ENCODE data around the gene COL27A1. TPM values are rescaled to one million over a fixed set of nuclear protein-coding genes. Genes with fewer than 3 reads are reported as not detected.

Gene COL27A1
- total and polyA plus RNA-seq, 9 of the 15 experiments (the other 6 are each of a cell fraction or from before 2014, with no cell fraction given), result 0.07 TPM; not detected in 8

DNA sequence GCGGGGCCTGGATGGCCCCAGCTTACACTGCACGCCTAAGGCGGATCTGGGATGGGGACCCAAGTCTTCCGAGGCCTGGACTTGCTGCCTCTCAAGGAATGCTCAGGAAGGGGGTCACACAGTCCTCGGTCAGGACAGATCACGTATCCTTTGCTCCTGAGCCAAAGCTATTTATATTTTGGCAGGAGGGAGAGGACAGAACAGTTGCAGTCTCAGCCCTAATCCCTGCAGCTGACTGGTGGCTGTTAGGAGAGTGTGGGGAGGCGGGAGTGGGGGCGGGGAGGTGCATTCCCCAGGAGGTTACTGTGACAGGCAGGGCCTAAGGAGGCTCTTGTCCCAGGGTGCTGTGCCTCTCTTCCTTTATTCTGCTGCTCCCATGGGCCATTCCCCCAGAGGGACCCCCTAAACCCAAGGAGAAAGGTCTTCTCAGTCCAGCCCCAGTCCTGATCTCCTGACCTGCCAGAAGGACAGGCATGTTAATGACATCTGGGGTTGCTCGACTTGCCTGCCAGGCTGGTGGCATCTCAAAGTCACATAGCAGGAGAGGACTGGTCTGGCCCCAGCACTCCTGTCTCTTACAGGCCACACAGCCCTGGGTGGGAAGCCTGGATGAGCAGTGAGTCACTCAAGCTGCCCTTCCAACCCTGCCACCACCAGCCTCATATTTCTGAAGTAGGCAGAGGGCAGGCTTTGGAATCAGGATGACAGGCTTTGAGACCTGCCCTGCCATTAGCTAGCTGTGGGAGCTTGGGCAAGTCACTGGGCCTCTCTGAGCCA lies 51.9 kb downstream of the COL27A1 start:
- BruUV-seq (replicated peaks), result no TSS peak
- Histone ChIP-seq H4K20me1 (replicated peaks; ENCODE audit: control insufficient read depth, insufficient read depth, low read length) (peaks cover 5% of the 10 kb centered on the region; the same call in 1 of the 2 replicates), H3K36me3 (ENCODE audit: control insufficient read depth, insufficient read depth, low read length) (no peaks in the 10 kb centered on the region), H3K27ac (ENCODE audit: extremely low read depth, low read depth, low read length) (no peak overlapping the region), H3K9me1 (ENCODE audit: control insufficient read depth, insufficient read depth, low read length) (no peaks in the 10 kb centered on the region), H3K4me2 (ENCODE audit: insufficient read depth, low read length) (no peak overlapping the region), H3K4me1 (replicated peaks in 1 of 2; ENCODE audit: control insufficient read depth in 2 of 2, insufficient read depth in 2 of 2, low read length in 2 of 2) (no peaks in the 10 kb centered on the region), H3K9ac (ENCODE audit: insufficient read depth in 1 of 2, low read depth in 2 of 2, low read length in 2 of 2) (no peak overlapping the region), H3K79me2 (ENCODE audit: control insufficient read depth, insufficient read depth, low read length) (no peaks in the 10 kb centered on the region), H2AFZ (ENCODE audit: low read depth, low read length) (no peak overlapping the region), H3K4me3 (no peak overlapping the region), H3K27me3 (ENCODE audit: control insufficient read depth in 2 of 2, insufficient read depth in 2 of 2, low read length in 2 of 2) (peaks cover 6 to 51% of the 10 kb centered on the region in 2 experiments; a peak in 3 of 5 replicates), H3K9me3 (replicated peaks; ENCODE audit: control insufficient read depth, insufficient read depth, low read depth, low read length) (no peaks in the 10 kb centered on the region)
- no peak for DNase-seq (ENCODE audit: extremely low read depth in 1 of 4, low spot score in 3 of 4)
- 1% methylated on average over 9 of the region's 9 CpGs for WGBS (ENCODE audit: insufficient coverage, low coverage, missing lambda C conversion rate)
- FAIRE-seq, result no peak
- CTCF ChIA-PET (ENCODE audit: low intra/inter-chr PET ratio), result no interaction called here
- POLR2A ChIA-PET, result interaction anchor here (0.7 kb wide), 1 partner anchor 20 kb away, joined by 3 read pairs; no protein-coding TSS in a partner anchor
- intact Hi-C loops (cut with micrococcal nuclease) (no loop called here), in situ Hi-C loops (cut with MboI) (no loop called here)
- TF ChIP-seq CREBBP (IDR thresholded peaks at IDR 0.05; ENCODE audit: low read depth, low read length) (no peak), RFX7 (CRISPR knock-in tag; IDR thresholded peaks at IDR 0.05) (no peak)
- ATAC-seq, result peak; percentile 56

DNA sequence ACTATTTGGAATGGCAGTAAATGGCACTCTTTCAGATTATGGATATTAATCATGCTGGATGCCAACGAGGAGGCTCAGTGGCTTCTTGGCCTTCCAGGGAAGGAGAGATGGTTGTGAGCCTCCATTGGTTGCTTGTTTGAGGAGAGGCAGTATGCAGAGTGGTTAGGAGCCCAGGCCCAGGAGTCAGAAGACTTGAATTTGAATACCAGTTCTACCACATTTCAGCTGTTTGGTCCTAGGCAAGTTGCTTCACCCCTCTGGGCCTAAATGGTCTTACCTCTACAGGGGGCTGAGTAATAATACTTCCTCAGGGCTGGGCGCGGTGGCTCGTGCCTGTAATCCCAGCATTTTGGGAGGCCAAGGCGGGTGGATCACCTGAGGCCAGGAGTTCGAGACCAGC lies 52.5 kb downstream of the COL27A1 start:
- H3K9ac ChIP-seq (ENCODE audit: insufficient read depth in 1 of 2, low read depth in 2 of 2, low read length in 2 of 2), result no peak overlapping the region
- FAIRE-seq (no peak), ATAC-seq (no peak), DNase-seq (ENCODE audit: extremely low read depth in 1 of 4, low spot score in 3 of 4) (no peak)
- in situ Hi-C loops (cut with MboI) (no loop called here), intact Hi-C loops (cut with micrococcal nuclease) (no loop called here)
- H3K27ac ChIP-seq (ENCODE audit: extremely low read depth, low read depth, low read length), result no peak overlapping the region
- peaks cover 6 to 49% of the 10 kb centered on the region in 2 experiments; a peak in 3 of 5 replicates for H3K27me3 ChIP-seq (ENCODE audit: control insufficient read depth in 2 of 2, insufficient read depth in 2 of 2, low read length in 2 of 2)
- H3K9me3 ChIP-seq (replicated peaks; ENCODE audit: control insufficient read depth, insufficient read depth, low read depth, low read length), result no peaks in the 10 kb centered on the region
- H3K9me1 ChIP-seq (ENCODE audit: control insufficient read depth, insufficient read depth, low read length), result no peaks in the 10 kb centered on the region
- CTCF ChIA-PET (ENCODE audit: low intra/inter-chr PET ratio), result no interaction called here
- no peak overlapping the region for H3K4me2 ChIP-seq (ENCODE audit: insufficient read depth, low read length)
- no peaks in the 10 kb centered on the region for H3K4me1 ChIP-seq (replicated peaks in 1 of 2; ENCODE audit: control insufficient read depth in 2 of 2, insufficient read depth in 2 of 2, low read length in 2 of 2)
- no peaks in the 10 kb centered on the region for H3K36me3 ChIP-seq (ENCODE audit: control insufficient read depth, insufficient read depth, low read length)
- no peak overlapping the region for H2AFZ ChIP-seq (ENCODE audit: low read depth, low read length)
- BruUV-seq (replicated peaks), result no TSS peak
- POLR2A ChIA-PET, result interaction anchor here (0.6 kb wide), 1 partner anchor 83 kb away, joined by 4 read pairs; no protein-coding TSS in a partner anchor
- H3K4me3 ChIP-seq, result no peak overlapping the region
- 2% methylated on average over 4 of the region's 6 CpGs for WGBS (ENCODE audit: insufficient coverage, low coverage, missing lambda C conversion rate)
- peaks cover 9% of the 10 kb centered on the region; the same call in 1 of the 2 replicates for H4K20me1 ChIP-seq (replicated peaks; ENCODE audit: control insufficient read depth, insufficient read depth, low read length)
- H3K79me2 ChIP-seq (ENCODE audit: control insufficient read depth, insufficient read depth, low read length), result no peaks in the 10 kb centered on the region
- TF ChIP-seq, protein P1, sequence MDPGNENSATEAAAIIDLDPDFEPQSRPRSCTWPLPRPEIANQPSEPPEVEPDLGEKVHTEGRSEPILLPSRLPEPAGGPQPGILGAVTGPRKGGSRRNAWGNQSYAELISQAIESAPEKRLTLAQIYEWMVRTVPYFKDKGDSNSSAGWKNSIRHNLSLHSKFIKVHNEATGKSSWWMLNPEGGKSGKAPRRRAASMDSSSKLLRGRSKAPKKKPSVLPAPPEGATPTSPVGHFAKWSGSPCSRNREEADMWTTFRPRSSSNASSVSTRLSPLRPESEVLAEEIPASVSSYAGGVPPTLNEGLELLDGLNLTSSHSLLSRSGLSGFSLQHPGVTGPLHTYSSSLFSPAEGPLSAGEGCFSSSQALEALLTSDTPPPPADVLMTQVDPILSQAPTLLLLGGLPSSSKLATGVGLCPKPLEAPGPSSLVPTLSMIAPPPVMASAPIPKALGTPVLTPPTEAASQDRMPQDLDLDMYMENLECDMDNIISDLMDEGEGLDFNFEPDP (CRISPR knock-in tag; IDR thresholded peaks at IDR 0.05), result no peak
- TF ChIP-seq, protein P2, sequence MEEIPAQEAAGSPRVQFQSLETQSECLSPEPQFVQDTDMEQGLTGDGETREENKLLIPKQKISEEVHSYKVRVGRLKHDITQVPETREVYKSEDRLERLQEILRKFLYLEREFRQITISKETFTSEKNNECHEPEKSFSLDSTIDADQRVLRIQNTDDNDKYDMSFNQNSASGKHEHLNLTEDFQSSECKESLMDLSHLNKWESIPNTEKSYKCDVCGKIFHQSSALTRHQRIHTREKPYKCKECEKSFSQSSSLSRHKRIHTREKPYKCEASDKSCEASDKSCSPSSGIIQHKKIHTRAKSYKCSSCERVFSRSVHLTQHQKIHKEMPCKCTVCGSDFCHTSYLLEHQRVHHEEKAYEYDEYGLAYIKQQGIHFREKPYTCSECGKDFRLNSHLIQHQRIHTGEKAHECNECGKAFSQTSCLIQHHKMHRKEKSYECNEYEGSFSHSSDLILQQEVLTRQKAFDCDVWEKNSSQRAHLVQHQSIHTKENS (CRISPR knock-in tag; IDR thresholded peaks at IDR 0.05), result no peak
- TF ChIP-seq TEAD4 (IDR thresholded peaks at IDR 0.05; ENCODE audit: low read length), result no peak
- no peak for TF ChIP-seq TEAD4 (CRISPR knock-in tag; IDR thresholded peaks at IDR 0.05; ENCODE audit: borderline replicate concordance)
- TF ChIP-seq TFAM (CRISPR knock-in tag; conservative IDR thresholded peaks at IDR 0.05), result no peak
- TF ChIP-seq MBD2 (IDR thresholded peaks at IDR 0.05; ENCODE audit: borderline replicate concordance, low read depth), result no peak
- TF ChIP-seq, protein P3, sequence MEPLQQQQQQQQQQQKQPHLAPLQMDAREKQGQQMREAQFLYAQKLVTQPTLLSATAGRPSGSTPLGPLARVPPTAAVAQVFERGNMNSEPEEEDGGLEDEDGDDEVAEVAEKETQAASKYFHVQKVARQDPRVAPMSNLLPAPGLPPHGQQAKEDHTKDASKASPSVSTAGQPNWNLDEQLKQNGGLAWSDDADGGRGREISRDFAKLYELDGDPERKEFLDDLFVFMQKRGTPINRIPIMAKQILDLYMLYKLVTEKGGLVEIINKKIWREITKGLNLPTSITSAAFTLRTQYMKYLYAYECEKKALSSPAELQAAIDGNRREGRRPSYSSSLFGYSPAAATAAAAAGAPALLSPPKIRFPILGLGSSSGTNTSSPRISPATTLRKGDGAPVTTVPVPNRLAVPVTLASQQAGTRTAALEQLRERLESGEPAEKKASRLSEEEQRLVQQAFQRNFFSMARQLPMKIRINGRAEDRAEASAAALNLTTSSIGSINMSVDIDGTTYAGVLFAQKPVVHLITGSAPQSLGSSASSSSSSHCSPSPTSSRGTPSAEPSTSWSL (CRISPR knock-in tag; IDR thresholded peaks at IDR 0.05; ENCODE audit: borderline replicate concordance), result no peak
- TF ChIP-seq TOE1 (IDR thresholded peaks at IDR 0.05; ENCODE audit: borderline replicate concordance), result no peak
- TF ChIP-seq TOE1 (CRISPR knock-in tag; IDR thresholded peaks at IDR 0.05; ENCODE audit: borderline replicate concordance, low read depth), result no peak

All from K562 (cell line).